ENCODE results near the gene RDH14. TPM values are rescaled to one million over a fixed set of nuclear protein-coding genes. Genes with fewer than 3 reads are reported as not detected.

RDH14 gene
- total RNA-seq, 1 donor from 2014 or later = 45.5 TPM

GRCh38 chr2:18583905-18584607 is 23.6 kb upstream of the RDH14 start:
- intact Hi-C loops (cut with DNase I) = no loop called here
- no peak for ATAC-seq (ENCODE audit: poor library complexity)
- DNase-seq = no peak

DNA sequence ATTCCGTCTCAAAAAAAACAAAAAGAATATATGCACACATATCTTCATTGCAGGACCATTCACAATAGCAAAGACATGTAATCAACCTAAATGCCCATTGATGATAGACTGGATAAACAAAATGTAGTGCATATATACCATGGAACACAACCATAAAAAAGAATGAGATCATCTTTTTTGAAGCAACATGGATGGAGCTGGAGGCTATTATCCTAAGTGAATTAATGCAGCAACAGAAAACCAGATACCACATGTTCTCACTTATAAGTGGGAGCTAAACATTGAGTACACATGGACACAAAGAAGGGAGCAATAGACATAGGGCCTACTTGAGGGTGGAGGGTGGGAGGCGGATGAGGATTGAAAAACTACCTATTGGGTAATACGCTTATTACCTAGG is 20.2 kb upstream of the RDH14 start:
- ATAC-seq (ENCODE audit: poor library complexity) (no peak), DNase-seq (no peak)
- intact Hi-C loops (cut with DNase I) = no loop called here

- DNase-seq = no peak
- intact Hi-C loops (cut with DNase I) = no loop called here
- no peak for ATAC-seq (ENCODE audit: poor library complexity)
Measured at GRCh38 chr2:18578033-18578432, 17.6 kb upstream of the RDH14 start.

GRCh38 chr2:18566145-18566769 is 5.8 kb upstream of the RDH14 start:
- no peak for ATAC-seq (ENCODE audit: poor library complexity)
- intact Hi-C loops (cut with DNase I) = no loop called here
- DNase-seq = no peak

DNA sequence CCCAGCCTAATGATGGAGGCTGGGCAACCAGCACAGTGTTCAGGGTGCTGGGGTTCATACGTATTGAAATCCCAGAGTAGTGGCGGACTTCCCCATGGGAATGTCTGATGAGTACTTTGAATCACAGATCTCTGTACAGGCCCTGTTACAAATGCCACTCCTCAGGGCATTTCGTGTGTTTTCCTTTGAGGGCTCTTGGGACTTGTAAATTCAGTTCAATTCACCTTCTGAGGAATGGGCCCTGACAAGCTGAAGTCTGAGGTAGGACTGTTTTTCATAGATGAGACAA is 288 bp upstream of the RDH14 start:
- no peak for ATAC-seq (ENCODE audit: poor library complexity)
- no peak for DNase-seq
- intact Hi-C loops (cut with DNase I) = loop anchor here (2.0 kb wide), 1 partner anchor 36 kb away; no protein-coding TSS in a partner anchor

DNA sequence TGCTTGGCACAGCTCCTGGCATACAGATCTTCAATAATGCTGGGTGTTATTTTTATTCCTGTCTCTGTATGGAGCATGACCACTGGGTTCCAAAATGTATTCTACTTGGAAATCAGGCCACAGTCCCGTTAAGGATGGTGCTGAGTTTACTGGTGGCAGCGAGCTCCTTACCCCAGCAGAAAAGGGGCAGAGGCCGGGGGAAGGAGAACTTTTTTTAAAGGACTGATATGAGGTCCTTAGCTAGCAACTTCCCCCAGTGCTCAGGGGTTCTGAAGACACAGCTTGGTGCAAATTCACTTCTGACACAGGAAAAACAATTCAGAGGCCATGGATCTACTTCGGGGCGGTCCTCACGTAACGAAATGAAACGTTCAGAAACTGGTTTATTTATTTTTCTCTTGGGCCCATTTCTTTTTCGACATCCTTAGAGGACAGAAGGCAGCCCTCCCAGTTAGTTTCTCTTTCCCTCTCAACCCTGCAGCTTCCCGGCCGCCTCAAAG is 872 bp downstream of the RDH14 start:
- DNase-seq (no peak), ATAC-seq (ENCODE audit: poor library complexity) (peak; percentile 24)
- intact Hi-C loops (cut with DNase I) = loop anchor here (2.0 kb wide), 1 partner anchor 35 kb away; no protein-coding TSS in a partner anchor

- intact Hi-C loops (cut with DNase I) = no loop called here
- DNase-seq (no peak), ATAC-seq (ENCODE audit: poor library complexity) (no peak)
Measured at GRCh38 chr2:18558458-18558857, 2.0 kb downstream of the RDH14 start.

DNA sequence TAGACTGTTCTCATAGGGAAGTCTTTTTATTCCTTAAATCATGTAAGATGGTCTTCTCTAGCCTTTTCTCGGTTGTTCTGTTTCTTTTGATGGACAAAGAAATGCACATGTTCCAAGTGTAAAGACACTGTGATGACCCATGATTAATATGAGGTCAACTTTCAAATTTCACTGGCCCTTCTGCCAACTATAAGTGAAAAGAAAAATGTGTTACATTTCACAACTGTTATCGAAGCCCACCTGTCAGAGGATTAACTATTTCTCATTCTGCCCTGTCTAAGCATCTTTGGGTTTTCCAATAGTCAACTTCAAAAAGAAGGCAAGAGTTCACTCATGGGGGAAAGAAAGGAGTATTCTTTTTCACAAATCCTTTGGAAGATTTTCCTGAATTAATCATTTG is 3.3 kb downstream of the RDH14 start:
- no peak for DNase-seq
- ATAC-seq (ENCODE audit: poor library complexity) = no peak
- intact Hi-C loops (cut with DNase I) = no loop called here

DNA sequence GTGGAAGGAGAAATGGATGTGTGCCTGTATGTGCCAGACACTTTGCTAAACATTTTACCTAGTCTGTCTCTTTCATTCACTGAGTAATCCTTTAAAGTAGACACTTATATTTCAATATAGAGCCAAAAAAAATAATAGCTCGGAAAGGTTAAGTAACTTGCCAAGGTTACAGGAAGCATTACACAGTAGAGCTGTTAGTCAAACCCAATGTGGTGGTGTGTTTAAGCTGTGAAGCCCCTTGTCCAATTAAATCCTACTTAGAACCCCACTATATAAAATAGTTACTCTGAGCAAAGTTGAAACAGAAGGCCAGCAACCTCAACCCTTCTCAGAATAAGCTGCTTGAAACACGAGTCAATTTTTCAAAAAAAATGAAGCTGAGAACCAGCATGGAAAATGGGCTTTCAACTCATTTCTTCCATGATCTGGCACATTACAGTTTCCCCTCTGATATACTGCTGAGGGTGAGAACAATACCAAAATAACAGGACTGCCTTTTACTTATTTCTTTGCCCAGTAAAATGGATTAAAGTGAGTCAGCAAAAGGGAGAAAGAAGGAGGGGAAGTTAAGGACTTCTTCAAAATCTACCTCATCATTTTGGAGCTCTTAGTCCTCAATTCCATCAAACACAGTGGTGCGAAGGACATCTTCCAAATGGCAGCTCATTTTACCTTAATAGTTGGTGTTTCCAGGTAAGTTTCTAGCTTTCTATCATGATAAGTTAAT is 7.9 kb downstream of the RDH14 start:
- intact Hi-C loops (cut with DNase I) = no loop called here
- peak; percentile 26 for ATAC-seq (ENCODE audit: poor library complexity)
- DNase-seq = no peak

- ATAC-seq (ENCODE audit: poor library complexity) (no peak), DNase-seq (no peak)
- intact Hi-C loops (cut with DNase I) = no loop called here
Measured at GRCh38 chr2:18551623-18552022, 8.8 kb downstream of the RDH14 start.

DNA sequence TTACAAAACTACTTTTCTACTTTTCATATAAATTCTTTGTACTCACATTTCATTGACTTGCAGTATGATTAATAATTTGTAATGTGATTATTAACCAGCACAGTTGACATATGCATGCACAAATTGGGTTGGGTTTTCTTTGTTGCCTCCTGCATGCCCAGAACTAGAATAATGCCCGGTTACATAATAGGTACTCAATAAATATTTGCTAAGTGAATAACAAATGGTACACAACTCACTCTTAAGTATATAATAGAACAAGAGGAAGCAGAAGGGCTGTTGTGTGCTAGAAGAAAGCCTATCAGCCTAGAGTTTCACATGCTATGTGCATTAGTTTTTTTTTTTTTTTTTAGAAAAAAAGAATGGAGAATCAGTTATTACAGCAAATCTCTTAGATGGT is 9.3 kb downstream of the RDH14 start:
- ATAC-seq (ENCODE audit: poor library complexity) (no peak), DNase-seq (no peak)
- intact Hi-C loops (cut with DNase I) = no loop called here

GRCh38 chr2:18550433-18550832 is 10.0 kb downstream of the RDH14 start:
- ATAC-seq (ENCODE audit: poor library complexity) = no peak
- DNase-seq = no peak
- intact Hi-C loops (cut with DNase I) = no loop called here

GRCh38 chr2:18549083-18549482 is 11.4 kb downstream of the RDH14 start:
- intact Hi-C loops (cut with DNase I) = no loop called here
- no peak for DNase-seq
- ATAC-seq (ENCODE audit: poor library complexity) = no peak

DNA sequence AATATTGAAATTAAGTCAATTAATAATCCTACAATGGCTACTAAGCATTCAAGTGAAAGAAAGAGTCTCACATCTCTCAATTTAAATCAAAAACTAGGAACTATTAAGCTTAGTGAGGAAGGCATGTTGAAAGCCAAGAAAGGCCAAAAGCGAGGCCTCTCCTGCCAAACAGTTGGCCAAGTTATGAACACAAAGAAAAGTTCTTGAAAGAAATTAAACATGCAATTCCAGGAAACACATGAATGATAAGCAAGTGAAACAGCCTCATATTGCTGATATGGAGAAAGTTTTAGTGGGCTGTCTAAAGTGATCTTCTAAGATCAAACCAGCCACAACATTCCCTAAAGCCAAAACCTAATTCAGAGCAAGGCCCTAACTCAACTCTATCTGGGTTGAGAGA is 11.8 kb downstream of the RDH14 start:
- intact Hi-C loops (cut with DNase I) = no loop called here
- DNase-seq (no peak), ATAC-seq (ENCODE audit: poor library complexity) (no peak)

- no peak for DNase-seq
- ATAC-seq (ENCODE audit: poor library complexity) = no peak
- intact Hi-C loops (cut with DNase I) = no loop called here
Measured at GRCh38 chr2:18546567-18546966, 13.9 kb downstream of the RDH14 start.

GRCh38 chr2:18545384-18545783 is 15.1 kb downstream of the RDH14 start:
- intact Hi-C loops (cut with DNase I) = no loop called here
- ATAC-seq (ENCODE audit: poor library complexity) (no peak), DNase-seq (no peak)

DNA sequence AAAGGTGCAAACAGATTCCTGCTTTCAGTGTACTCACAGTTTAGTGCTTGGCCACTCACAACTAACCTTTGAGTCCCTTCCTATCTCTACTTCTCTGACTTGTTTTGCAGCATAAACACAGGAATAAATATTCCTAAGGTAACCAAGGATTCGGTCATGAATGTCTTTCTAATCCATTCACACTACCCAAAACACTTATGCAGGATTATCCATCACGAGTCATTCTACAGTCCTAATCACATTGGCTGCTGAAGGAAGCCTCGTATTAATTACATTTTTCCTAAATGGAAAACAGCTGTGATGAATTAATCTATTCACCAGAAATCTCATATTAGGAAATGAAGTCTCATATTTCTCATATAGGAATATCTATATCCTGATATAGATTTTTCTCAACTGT is 16.3 kb downstream of the RDH14 start:
- DNase-seq (no peak), ATAC-seq (ENCODE audit: poor library complexity) (peak; percentile 22)
- intact Hi-C loops (cut with DNase I) = no loop called here

- no peak for ATAC-seq (ENCODE audit: poor library complexity)
- DNase-seq = no peak
- intact Hi-C loops (cut with DNase I) = no loop called here
Measured at GRCh38 chr2:18540872-18541271, 19.6 kb downstream of the RDH14 start.

DNA sequence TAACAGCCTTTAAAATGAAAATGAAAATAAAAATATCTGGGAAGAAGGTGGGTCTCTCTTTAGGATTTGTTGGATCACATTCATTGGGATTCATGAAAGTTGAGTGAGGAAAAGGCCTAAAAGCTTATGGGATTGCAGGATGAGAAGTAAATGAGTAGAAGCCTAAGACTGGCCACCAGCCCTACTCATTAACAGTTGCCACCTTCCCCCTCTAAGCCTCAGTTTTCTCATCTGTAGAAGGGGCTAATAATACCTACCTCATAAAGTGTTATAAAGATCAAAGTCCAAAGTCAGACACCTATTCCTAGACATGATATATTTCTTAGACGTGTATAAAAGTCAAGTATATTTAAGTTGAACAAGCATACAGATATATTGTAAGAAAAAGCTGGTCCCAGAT is 23.8 kb downstream of the RDH14 start:
- DNase-seq = no peak
- ATAC-seq (ENCODE audit: poor library complexity) = no peak
- intact Hi-C loops (cut with DNase I) = no loop called here

DNA sequence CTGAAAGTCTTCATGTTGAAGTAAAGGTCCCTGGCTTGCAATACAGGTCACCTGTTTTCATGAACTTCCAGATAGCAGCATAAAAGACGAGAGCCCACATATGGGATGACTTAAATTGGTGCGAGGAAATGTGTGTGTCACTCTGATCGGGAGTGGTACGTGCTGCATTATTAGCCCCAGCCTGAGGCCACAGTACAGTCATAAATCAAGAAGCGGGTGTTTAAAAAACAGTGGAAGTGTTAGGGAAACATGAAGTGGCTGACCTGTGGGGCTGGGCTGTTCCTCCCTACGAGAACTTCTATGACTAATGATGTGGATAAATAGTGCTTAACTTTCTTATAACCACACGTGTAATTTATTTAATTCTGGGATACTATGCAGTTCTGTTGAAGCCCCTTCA is 24.4 kb downstream of the RDH14 start:
- DNase-seq (no peak), ATAC-seq (ENCODE audit: poor library complexity) (no peak)
- intact Hi-C loops (cut with DNase I) = no loop called here
